HCT116 (cell line): ENCODE results near the gene SH3BP4. TPM values are rescaled to one million over a fixed set of nuclear protein-coding genes. Genes with fewer than 3 reads are reported as not detected.

Source experiments
- ATAC-seq: fragments of 200-7000 bp; cut with Tn5 transposase; 2 replicates; pipeline ENCODE4 v1.9.1; 2020; ENCODE audit warnings: mild to moderate bottlenecking, moderate library complexity
- BruUV-seq: library from RNA; stranded (reverse); fragments of 400-500 nt; replicated peaks from 2 replicates; lab custom pipeline; 2021; lab: Mats Ljungman, UMichigan
- CTCF ChIA-PET: fragments of 300-600 bp; sonication (Branson Sonifier 250); formaldehyde crosslinking; loops from one replicate; lab custom pipeline; 2021; ENCODE audit warnings: antibody characterized with exemption; lab: Charles Lee
- POLR2A ChIA-PET: fragments of 300-600, 350-600 bp; sonication (Branson Sonifier 250); formaldehyde crosslinking; loops from one replicate; lab custom pipeline; 2021; ENCODE audit warnings: antibody characterized with exemption; lab: Charles Lee
- RAD21 ChIA-PET, 2 experiments: fragments of 300-600 bp; sonication (Branson Sonifier 250); formaldehyde crosslinking; loops; one replicate each; lab custom pipeline; 2023; ENCODE audit warnings: low total read pairs in 2 of 2; ENCODE audit not compliant: uncharacterized antibody in 2 of 2, unreplicated experiment in 2 of 2, low non-redundant PET in 1 of 2; lab: Charles Lee
- DNase-seq: peaks from one replicate; pipeline ENCODE4 v3.0.0-alpha.2; 2010; ENCODE audit warnings: low read depth, low spot score
- H2AFZ ChIP-seq: fragments of 200-600 bp; shearing (Covaris generic), sonication (generic); 2 replicates; pipeline ENCODE4 v1.6.1; 2017; ENCODE audit warnings: low read depth, mixed run types, mixed read lengths, antibody characterized with exemption, low read length; ENCODE audit not compliant: poor library complexity, severe bottlenecking
- H3K27ac ChIP-seq: 2 replicates; pipeline ENCODE4 v1.5.1; 2012; ENCODE audit warnings: low read depth, low read length
- H3K27me3 ChIP-seq: fragments of 200-600 bp; sonication (generic); 2 replicates; pipeline ENCODE4 v1.6.1; 2016; ENCODE audit warnings: mixed run types, low read length, mixed read lengths; ENCODE audit not compliant: insufficient read depth
- H3K36me3 ChIP-seq, 2 experiments: fragments of 200-500 bp in 1 of 2; fragments of 200-600 bp in 1 of 2; sonication (Bioruptor generic) in 1 of 2; sonication (generic) in 1 of 2; 2 replicates each; pipeline versions ENCODE4 v1.5.1 to v1.6.1; 2014 to 2016; ENCODE audit warnings: low read length in 2 of 2, inconsistent platforms in 1 of 2, mixed read lengths in 1 of 2, mixed run types in 1 of 2; ENCODE audit not compliant: insufficient read depth in 2 of 2, control insufficient read depth in 1 of 2
- H3K4me1 ChIP-seq, 2 experiments: fragments of 200-600 bp in 1 of 2; sonication (generic) in 1 of 2; 2 replicates each; pipeline versions ENCODE4 v1.5.1 to v1.6.1; 2012 to 2017; ENCODE audit warnings: low read length in 2 of 2, inconsistent platforms in 1 of 2, mild to moderate bottlenecking in 1 of 2, mixed read lengths in 1 of 2, mixed run types in 1 of 2, moderate library complexity in 1 of 2; ENCODE audit not compliant: insufficient read depth in 2 of 2, control insufficient read depth in 1 of 2
- H3K4me2 ChIP-seq: fragments of 200-600 bp; sonication (generic); 2 replicates; pipeline ENCODE4 v1.6.1; 2017; ENCODE audit warnings: mixed run types, low read length, mixed read lengths
- H3K4me3 ChIP-seq, 2 experiments: fragments of 200-600 bp in 1 of 2; sonication (generic) in 1 of 2; replicated peaks in 1 of 2; 2 replicates each; pipeline ENCODE4 v1.5.1; 2011 to 2016; ENCODE audit warnings: low read length in 2 of 2, control low read depth in 1 of 2, low read depth in 1 of 2, mild to moderate bottlenecking in 1 of 2, mixed read lengths in 1 of 2, mixed run types in 1 of 2
- H3K79me2 ChIP-seq: fragments of 200-600 bp; sonication (generic); 2 replicates; pipeline ENCODE4 v1.6.1; 2017; ENCODE audit warnings: mild to moderate bottlenecking, mixed run types, low read length, moderate library complexity, mixed read lengths; ENCODE audit not compliant: insufficient read depth
- H3K9ac ChIP-seq: fragments of 200-600 bp; sonication (generic); 2 replicates; pipeline ENCODE4 v1.6.1; 2016; ENCODE audit warnings: low read length, mixed read lengths
- H3K9me2 ChIP-seq: fragments of 200-600 bp; sonication (generic), shearing (Covaris generic); 2 replicates; pipeline ENCODE4 v1.6.1; 2017; ENCODE audit warnings: mixed run types, mild to moderate bottlenecking, moderate library complexity; ENCODE audit not compliant: insufficient read depth
- H3K9me3 ChIP-seq, 2 experiments: fragments of 200-500 bp in 1 of 2; fragments of 200-600 bp in 1 of 2; sonication (Bioruptor generic) in 1 of 2; sonication (generic) in 1 of 2; 2 replicates each; pipeline ENCODE4 v1.6.1; 2014 to 2017; ENCODE audit warnings: low read length in 2 of 2, mixed read lengths in 2 of 2, inconsistent platforms in 1 of 2, low read depth in 1 of 2, mild to moderate bottlenecking in 1 of 2, mixed run types in 1 of 2, moderate library complexity in 1 of 2; ENCODE audit not compliant: control insufficient read depth in 1 of 2, insufficient read depth in 1 of 2
- H4K20me1 ChIP-seq: fragments of 200-600 bp; sonication (generic), shearing (Covaris generic); 2 replicates; pipeline ENCODE4 v1.6.1; 2017; ENCODE audit warnings: mixed run types, mild to moderate bottlenecking, moderate library complexity; ENCODE audit not compliant: insufficient read depth
- ATF3 ChIP-seq: IDR thresholded peaks from 2 replicates; pipeline ENCODE4 v1.6.1; 2012
- CBX3 ChIP-seq: IDR thresholded peaks from 2 replicates; pipeline ENCODE4 v1.6.1; 2012; ENCODE audit warnings: low read depth
- CTCF ChIP-seq, 3 experiments: fragments of 200-600 bp in 1 of 3; sonication (generic) in 1 of 3; IDR thresholded peaks in 2 of 3; conservative IDR thresholded peaks in 1 of 3; 2 replicates each; pipeline ENCODE4 v1.5.1; 2012 to 2017; ENCODE audit warnings: low read depth in 2 of 3, low read length in 2 of 3, antibody characterized with exemption in 1 of 3, borderline replicate concordance in 1 of 3, control low read depth in 1 of 3, mild to moderate bottlenecking in 1 of 3, mixed read lengths in 1 of 3, mixed run types in 1 of 3, moderate library complexity in 1 of 3; ENCODE audit not compliant: insufficient read depth in 1 of 3
- EGR1 ChIP-seq: IDR thresholded peaks from 2 replicates; pipeline ENCODE4 v1.6.1; 2012; ENCODE audit warnings: low read depth
- ELF1 ChIP-seq: IDR thresholded peaks from 2 replicates; pipeline ENCODE4 v1.6.1; 2012; ENCODE audit warnings: low read depth, borderline replicate concordance
- EZH2 ChIP-seq: fragments of 200-600 bp; sonication (generic); IDR thresholded peaks from 2 replicates; pipeline ENCODE4 v1.6.1; 2017; ENCODE audit warnings: antibody characterized with exemption, mixed run types
- EZH2phosphoT487 ChIP-seq: fragments of 200-600 bp; IDR thresholded peaks from 2 replicates; pipeline ENCODE4 v1.6.1; 2018; ENCODE audit warnings: antibody characterized with exemption, borderline replicate concordance
- FOSL1 ChIP-seq: IDR thresholded peaks from 2 replicates; pipeline ENCODE4 v1.6.1; 2012; ENCODE audit warnings: low read depth
- JUND ChIP-seq: IDR thresholded peaks from 2 replicates; pipeline ENCODE4 v1.6.1; 2012
- MAX ChIP-seq: IDR thresholded peaks from 2 replicates; pipeline ENCODE4 v1.6.1; 2012
- POLR2A ChIP-seq: IDR thresholded peaks from 2 replicates; pipeline ENCODE4 v1.7.0; 2011; ENCODE audit warnings: borderline replicate concordance; ENCODE audit not compliant: insufficient read depth, insufficient read length; ENCODE audit errors: extremely low read depth
- POLR2AphosphoS5 ChIP-seq: IDR thresholded peaks from 2 replicates; pipeline ENCODE4 v1.6.1; 2011; ENCODE audit warnings: mild to moderate bottlenecking, low read depth, low read length, moderate library complexity
- RAD21 ChIP-seq: IDR thresholded peaks from 2 replicates; pipeline ENCODE4 v1.6.1; 2012; ENCODE audit warnings: low read depth, mild to moderate bottlenecking
- SIN3A ChIP-seq: IDR thresholded peaks from 2 replicates; pipeline ENCODE4 v1.6.1; 2012; ENCODE audit warnings: low read depth
- SP1 ChIP-seq: IDR thresholded peaks from 2 replicates; pipeline ENCODE4 v1.6.1; 2012; ENCODE audit warnings: low read depth
- SRF ChIP-seq: IDR thresholded peaks from 2 replicates; pipeline ENCODE4 v1.6.1; 2012; ENCODE audit warnings: low read depth
- TCF7L2 ChIP-seq: IDR thresholded peaks from 2 replicates; pipeline ENCODE4 v1.7.0; 2011; ENCODE audit warnings: borderline replicate concordance, inconsistent platforms; ENCODE audit not compliant: insufficient read depth, insufficient read length; ENCODE audit errors: extremely low read depth
- YY1 ChIP-seq: IDR thresholded peaks from 2 replicates; pipeline ENCODE4 v1.6.1; 2011; ENCODE audit warnings: low read length, low read depth, moderate library complexity, mild to moderate bottlenecking; ENCODE audit not compliant: insufficient replicate concordance; ENCODE audit errors: extremely low read depth
- ZFX ChIP-seq: fragments of 450-650 bp; IDR thresholded peaks from 2 replicates; pipeline ENCODE4 v1.6.1; 2017
- ZNF274 ChIP-seq: fragments of 200-500 bp; sonication (Bioruptor generic); IDR thresholded peaks from 2 replicates; pipeline ENCODE4 v1.6.1; 2014; ENCODE audit warnings: mild to moderate bottlenecking, low read depth, low read length, inconsistent platforms
- intact Hi-C: fragments of 100-400 bp; cut with micrococcal nuclease; formaldehyde crosslinking; loops from 2 replicates; pipeline ENCODE4 v1.10.0; 2022
- total RNA-seq: library from RNA; stranded (reverse); gene quantifications from one replicate; pipeline ENCODE4 v1.2.1, GENCODE V29; 2021; ENCODE audit not compliant: unreplicated experiment

The SH3BP4 gene
- total RNA-seq, 1 experiment from 2014 or later: 32.9 TPM

DNA sequence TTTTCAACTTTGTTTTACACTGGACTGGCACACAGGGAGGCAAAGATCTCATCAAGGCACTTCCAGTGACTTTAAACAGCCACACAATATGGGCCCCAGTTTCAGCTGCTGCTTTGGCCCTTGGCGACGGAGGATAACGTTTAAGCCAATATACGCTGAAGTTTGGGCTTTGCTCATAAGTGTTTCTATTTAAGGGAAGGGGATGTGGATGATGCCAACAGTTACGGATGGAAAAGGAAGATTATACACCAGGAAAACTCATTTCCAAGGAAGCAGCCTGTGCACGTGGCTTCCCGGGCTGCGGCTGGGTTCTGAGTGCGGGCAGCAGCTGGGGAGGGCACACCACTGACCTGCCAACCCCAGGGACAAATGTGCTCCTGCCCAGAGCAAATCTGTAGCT is 151.1 kb downstream of the SH3BP4 start:
- Histone ChIP-seq H3K9ac (no peak overlapping the region), H3K4me2 (no peak overlapping the region), H3K9me2 (no peaks in the 10 kb centered on the region), H3K36me3 (no peaks in the 10 kb centered on the region), H3K27ac (no peak overlapping the region), H2AFZ (no peak overlapping the region), H3K79me2 (no peaks in the 10 kb centered on the region), H4K20me1 (no peaks in the 10 kb centered on the region), H3K4me3 (no peak overlapping the region), H3K4me1 (0 out of 4 replicates have a peak, but pooled peaks cover 0 to 3% of the 10 kb centered on the region in 2 experiments), H3K9me3 (no peaks in the 10 kb centered on the region), H3K27me3 (no peaks in the 10 kb centered on the region)
- ATAC-seq (no peak), DNase-seq (no peak)
- ChIA-PET RAD21 (no interaction called here), CTCF (no interaction called here), POLR2A (no interaction called here)
- intact Hi-C loops: loop anchor here (10.0 kb wide), 1 partner anchor 358 kb away; no protein-coding TSS in a partner anchor
- BruUV-seq: no TSS peak
- TF ChIP-seq TCF7L2: no peak
- TF ChIP-seq FOSL1: no peak
- no peak for TF ChIP-seq MAX
- TF ChIP-seq POLR2A: no peak
- no peak for TF ChIP-seq YY1
- no peak for TF ChIP-seq RAD21
- TF ChIP-seq POLR2AphosphoS5: no peak
- TF ChIP-seq ZNF274: no peak
- TF ChIP-seq CTCF (IDR thresholded peaks at IDR 0.05 in 2 of 3, conservative IDR thresholded peaks at IDR 0.05 in 1 of 3; ENCODE audit: borderline replicate concordance in 1 of 3, insufficient read depth in 1 of 3, low read depth in 2 of 3, low read length in 2 of 3): no peak
- TF ChIP-seq SP1: no peak
- no peak for TF ChIP-seq EZH2
- no peak for TF ChIP-seq ATF3
- no peak for TF ChIP-seq ELF1
- TF ChIP-seq CBX3: no peak
- no peak for TF ChIP-seq EZH2phosphoT487
- TF ChIP-seq ZFX: no peak
- no peak for TF ChIP-seq SIN3A
- TF ChIP-seq JUND: no peak
- no peak for TF ChIP-seq EGR1
- TF ChIP-seq SRF: no peak
